ENCODE data around the gene CTNNA1.
A peak's percentile ranks its signal among the peaks of the same experiment; 100 is the strongest.
"Not testable (repeated sequence)": the region's sequence is repeated elsewhere in the genome, so short reads cannot be mapped to it uniquely, and the experiment has no call there.

The CTNNA1 gene

GRCh38 chr5:138831703-138832102 lies 78.5 kb downstream of the CTNNA1 start:
- in situ Hi-C loops (cut with HindIII; ENCODE audit: low sequenced_read_pairs): no loop called here
- H3K4me3 ChIP-seq (ENCODE audit: low read depth, low read length): no peak overlapping the region
- TF ChIP-seq, protein P1, sequence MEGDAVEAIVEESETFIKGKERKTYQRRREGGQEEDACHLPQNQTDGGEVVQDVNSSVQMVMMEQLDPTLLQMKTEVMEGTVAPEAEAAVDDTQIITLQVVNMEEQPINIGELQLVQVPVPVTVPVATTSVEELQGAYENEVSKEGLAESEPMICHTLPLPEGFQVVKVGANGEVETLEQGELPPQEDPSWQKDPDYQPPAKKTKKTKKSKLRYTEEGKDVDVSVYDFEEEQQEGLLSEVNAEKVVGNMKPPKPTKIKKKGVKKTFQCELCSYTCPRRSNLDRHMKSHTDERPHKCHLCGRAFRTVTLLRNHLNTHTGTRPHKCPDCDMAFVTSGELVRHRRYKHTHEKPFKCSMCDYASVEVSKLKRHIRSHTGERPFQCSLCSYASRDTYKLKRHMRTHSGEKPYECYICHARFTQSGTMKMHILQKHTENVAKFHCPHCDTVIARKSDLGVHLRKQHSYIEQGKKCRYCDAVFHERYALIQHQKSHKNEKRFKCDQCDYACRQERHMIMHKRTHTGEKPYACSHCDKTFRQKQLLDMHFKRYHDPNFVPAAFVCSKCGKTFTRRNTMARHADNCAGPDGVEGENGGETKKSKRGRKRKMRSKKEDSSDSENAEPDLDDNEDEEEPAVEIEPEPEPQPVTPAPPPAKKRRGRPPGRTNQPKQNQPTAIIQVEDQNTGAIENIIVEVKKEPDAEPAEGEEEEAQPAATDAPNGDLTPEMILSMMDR (IDR thresholded peaks at IDR 0.05; ENCODE audit: low read depth, low read length): no peak
- peak; percentile 56 for DNase-seq (ENCODE audit: low read depth, low spot score)

DNA sequence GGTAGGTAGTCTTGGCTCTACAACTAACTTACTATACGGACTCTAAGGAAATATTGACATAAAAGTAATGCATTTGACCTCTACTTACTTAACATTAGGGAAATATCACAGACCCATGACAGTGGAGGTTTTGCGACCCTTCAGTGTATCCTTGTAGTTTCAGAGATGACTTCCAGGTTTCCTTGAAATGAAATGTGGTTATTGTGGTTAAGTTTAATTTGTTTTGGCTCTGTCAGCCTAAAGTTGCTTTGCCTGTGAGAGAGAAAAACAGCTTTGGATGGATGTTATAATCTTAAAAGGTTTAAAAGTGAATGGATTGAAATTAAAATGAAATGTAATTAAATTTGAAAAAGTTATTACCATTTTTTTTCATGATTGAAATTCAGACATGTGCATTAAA lies 79.0 kb downstream of the CTNNA1 start:
- peak; percentile 52 for DNase-seq (ENCODE audit: low read depth, low spot score)
- in situ Hi-C loops (cut with HindIII; ENCODE audit: low sequenced_read_pairs): no loop called here
- no peak overlapping the region for H3K4me3 ChIP-seq (ENCODE audit: low read depth, low read length)
- TF ChIP-seq, protein P1 (IDR thresholded peaks at IDR 0.05; ENCODE audit: low read depth, low read length): no peak

DNA sequence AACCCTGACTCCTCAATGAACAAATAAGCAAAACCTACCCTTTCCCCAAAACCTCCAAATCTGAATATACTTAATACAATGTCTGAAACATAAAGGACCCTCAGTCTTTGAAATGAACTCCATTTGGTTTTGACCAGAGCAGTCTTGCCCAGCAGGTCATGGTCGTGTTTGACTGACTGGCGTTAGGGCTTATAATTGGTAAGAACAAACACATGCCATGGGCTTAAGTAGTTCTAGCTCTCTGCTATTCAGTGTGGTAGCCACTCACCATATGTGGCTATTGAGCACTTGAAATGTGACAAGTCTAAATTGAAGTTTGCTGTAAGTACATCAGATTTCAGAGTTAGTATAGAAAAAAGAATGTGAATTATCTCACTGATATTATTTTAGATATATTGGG lies 79.9 kb downstream of the CTNNA1 start:
- in situ Hi-C loops (cut with HindIII; ENCODE audit: low sequenced_read_pairs): no loop called here
- TF ChIP-seq, protein P1 (IDR thresholded peaks at IDR 0.05; ENCODE audit: low read depth, low read length): no peak
- DNase-seq (ENCODE audit: low read depth, low spot score): no peak
- H3K4me3 ChIP-seq (ENCODE audit: low read depth, low read length): no peak overlapping the region

DNA sequence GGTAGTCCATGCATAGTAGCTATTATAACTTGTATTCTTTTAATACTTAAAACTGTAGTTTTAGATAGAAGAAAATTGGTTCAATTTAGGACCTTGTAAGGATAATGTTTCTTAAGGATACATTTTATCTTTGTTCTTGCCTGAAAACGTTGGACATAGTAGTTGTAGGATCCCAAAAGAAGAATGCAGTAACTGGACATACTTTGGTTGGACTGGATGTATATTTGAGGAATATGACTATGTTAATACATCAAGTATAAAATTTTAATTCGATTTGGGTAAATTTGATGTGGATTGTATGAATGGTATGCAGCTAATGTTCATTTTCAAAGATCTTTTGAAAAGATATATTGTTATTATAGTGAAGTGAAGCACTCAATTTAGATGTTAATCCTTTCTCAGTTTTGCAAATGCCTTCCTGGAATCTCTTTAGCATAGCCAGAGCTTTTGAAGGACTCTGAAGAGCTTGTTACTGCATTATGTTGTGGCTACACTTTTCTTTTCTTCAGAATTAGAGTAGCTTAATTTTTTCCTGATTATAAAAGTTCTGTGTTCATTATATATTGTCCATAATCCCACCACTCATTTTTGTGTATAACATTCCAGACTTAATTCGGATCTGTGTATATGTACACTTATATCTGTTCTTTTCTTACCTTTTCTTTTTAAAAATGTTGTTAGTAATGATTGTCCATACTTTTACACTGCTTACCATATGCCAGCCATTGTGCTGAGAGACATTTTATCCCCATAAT lies 80.7 kb downstream of the CTNNA1 start:
- no peak for DNase-seq (ENCODE audit: low read depth, low spot score)

GRCh38 chr5:138834853-138835252 lies 81.6 kb downstream of the CTNNA1 start:
- in situ Hi-C loops (cut with HindIII; ENCODE audit: low sequenced_read_pairs); DNase-seq (ENCODE audit: low read depth, low spot score); H3K4me3 ChIP-seq (ENCODE audit: low read depth, low read length): not testable (repeated sequence)

More for the DNA sequence above, 80.7 kb downstream of the CTNNA1 start:
- no peak overlapping the region for H3K4me3 ChIP-seq (ENCODE audit: low read depth, low read length)
- in situ Hi-C loops (cut with HindIII; ENCODE audit: low sequenced_read_pairs): no loop called here
- TF ChIP-seq, protein P1 (IDR thresholded peaks at IDR 0.05; ENCODE audit: low read depth, low read length): no peak

DNA sequence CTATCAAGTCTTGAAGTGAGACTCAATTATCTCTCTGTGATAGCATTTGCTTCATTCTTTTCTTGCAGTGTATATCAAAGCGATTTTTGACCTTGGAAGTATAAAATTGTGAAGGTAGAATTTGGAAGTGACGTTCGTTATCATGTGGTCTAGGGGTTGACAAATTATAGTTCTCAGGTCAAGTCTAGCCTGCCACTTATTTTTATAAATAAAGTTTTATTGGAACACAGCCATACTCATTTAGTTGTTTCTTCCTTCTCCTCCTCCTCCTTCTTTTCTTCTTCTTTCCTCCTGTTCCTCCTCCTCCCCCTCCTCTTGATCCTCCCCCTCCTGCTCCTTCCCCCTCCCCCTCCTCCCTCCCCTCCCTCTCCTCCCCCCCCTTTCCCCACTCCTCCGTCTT lies 83.9 kb downstream of the CTNNA1 start:
- no peak for DNase-seq (ENCODE audit: low read depth, low spot score)
- in situ Hi-C loops (cut with HindIII; ENCODE audit: low sequenced_read_pairs): no loop called here
- TF ChIP-seq, protein P1 (IDR thresholded peaks at IDR 0.05; ENCODE audit: low read depth, low read length): no peak
- H3K4me3 ChIP-seq (ENCODE audit: low read depth, low read length): no peak overlapping the region

DNA sequence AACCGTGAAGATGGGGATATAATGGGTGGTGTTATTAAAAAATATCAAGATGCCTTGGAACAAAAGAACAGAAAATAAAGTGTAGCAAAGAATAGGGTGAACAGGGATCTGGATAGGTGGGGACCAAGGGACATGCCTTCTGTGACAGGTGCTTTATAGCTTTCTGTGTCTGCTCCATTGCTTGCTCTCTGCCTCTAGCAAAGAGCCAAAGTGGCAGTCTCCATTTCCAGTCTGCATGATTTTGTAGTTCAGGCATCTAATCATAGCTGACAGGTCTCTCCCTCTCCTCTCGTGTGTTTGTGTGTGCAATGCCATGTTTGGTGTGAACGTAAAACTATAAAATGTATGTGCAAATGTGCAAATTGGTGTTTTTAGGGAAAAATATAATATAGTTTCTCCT lies 86.9 kb downstream of the CTNNA1 start:
- TF ChIP-seq, protein P1 (IDR thresholded peaks at IDR 0.05; ENCODE audit: low read depth, low read length): no peak
- DNase-seq (ENCODE audit: low read depth, low spot score): no peak
- in situ Hi-C loops (cut with HindIII; ENCODE audit: low sequenced_read_pairs): no loop called here
- H3K4me3 ChIP-seq (ENCODE audit: low read depth, low read length): no peak overlapping the region
